Stimulated activated CD4-positive, alpha-beta T cell treated with anti-CD3 and anti-CD28 coated beads, Interleukin-12 subunit alpha, Interleukin-12 subunit beta, amount 100 ng/mL, for 4 hours (primary cell): ENCODE measurements around the gene HOMER2.
"Not testable (repeated sequence)": the region's sequence is repeated elsewhere in the genome, so short reads cannot be mapped to it uniquely, and the experiment has no call there.

Experiments
- DNase-seq: peaks from one replicate; pipeline ENCODE4 v3.0.0-alpha.2; 2020

HOMER2 gene

GRCh38 chr15:82892573-82892972 lies 59.9 kb downstream of the HOMER2 start:
- no peak for DNase-seq

DNA sequence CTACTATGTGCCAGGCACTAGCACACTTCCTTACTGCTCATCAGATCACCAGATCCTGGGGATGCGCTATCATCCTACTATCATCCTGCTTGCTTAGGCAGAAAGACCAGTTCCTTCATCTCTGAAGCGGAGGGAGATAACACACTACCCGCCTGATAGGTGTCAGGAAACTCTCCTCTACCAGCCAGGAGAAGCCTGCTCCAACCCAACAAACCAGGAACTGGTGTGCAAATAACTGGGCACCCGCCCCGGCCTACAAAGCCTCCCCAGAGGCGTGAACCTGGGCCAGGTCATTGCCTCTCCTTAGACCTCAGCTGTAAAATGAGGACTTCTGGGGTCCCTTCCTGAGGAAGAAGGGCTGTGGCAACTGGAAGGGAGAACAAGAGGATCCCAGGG lies 61.5 kb downstream of the HOMER2 start:
- no peak for DNase-seq

DNA sequence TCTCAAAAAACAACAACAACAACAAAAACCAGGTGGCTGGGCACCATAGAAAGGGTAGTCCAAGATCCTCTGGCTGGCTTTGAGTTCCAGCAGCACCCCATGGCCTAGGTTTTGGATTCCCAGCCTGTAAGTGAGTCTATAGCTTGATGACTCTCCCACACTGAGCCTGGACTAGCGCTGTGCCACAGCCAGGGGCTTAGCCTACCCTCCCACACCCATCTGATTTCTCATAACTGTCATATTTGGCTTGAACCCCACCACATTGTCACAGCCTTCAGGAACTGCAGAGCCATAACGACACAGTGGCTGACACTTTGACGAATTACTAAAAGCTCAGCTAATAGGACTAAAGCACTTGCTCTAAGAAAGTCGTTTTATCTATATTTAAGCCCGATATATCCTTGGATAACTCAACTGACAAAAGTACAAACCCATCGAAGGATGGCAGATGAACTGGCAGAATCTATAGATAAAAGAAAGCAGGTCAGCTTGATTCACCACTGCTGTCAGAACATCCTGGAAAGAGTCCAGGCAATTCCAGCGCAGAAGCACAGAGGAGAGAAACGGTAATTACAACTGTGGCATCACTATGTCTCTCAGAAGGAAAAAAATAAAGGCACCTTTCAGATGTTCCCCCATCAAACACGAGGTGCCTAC lies 62.1 kb downstream of the HOMER2 start:
- DNase-seq, result no peak

DNA sequence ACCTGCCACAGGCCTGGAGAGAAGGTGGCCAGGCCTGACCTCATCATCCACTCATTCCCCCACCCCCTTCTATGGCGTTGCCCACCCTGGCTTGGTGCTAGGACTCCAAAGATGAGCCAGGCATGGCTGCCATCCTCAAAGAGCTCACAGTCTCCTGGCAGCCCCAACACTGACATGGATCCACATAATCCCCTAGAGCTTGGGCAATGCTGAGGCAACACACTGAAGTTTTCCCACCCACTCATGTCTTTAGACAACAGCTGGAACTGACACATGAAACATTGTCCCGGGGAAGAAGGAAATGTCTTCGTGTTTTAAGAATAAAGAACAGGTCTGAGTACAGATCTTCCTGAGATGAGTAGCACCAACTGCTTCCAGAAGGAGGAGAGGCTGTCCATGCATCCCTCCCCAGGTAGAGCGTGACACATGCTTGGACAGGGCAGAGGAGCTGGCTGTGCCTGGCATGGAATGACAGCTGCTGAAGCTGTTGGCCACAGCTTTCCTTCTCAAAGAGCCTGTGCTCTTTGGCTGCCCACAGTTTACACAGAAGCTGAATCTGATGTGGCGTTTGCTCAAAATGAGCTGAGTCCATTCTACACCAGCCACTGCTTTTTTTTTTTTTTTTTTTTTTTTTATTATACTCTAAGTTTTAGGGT lies 70.1 kb downstream of the HOMER2 start:
- no peak for DNase-seq

- DNase-seq, result no peak
Observed at GRCh38 chr15:82881747-82882146, 70.8 kb downstream of the HOMER2 start.

DNA sequence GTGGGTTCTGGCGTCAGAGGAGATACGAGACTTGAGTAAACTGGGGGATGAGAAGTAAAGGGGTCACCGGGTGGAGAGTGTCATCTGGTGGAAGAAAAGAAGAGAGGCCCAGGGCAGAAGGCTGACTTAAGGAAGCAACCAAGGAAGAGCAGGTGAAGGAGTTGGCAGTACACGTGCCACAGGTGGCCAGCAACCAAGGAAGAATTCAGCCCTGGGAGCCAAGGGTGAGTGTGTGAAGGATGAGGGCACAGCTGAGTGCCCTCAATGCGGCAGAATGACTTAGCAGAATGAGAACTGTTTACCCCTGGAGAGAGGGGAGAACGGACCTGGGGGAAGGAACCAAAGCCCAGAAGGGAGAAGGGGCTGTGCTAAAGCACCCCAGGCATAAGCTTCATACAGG lies 71.8 kb downstream of the HOMER2 start:
- no peak for DNase-seq

GRCh38 chr15:82878325-82878724 lies 74.2 kb downstream of the HOMER2 start:
- no peak for DNase-seq

GRCh38 chr15:82877825-82878224 lies 74.7 kb downstream of the HOMER2 start:
- DNase-seq, result no peak

DNA sequence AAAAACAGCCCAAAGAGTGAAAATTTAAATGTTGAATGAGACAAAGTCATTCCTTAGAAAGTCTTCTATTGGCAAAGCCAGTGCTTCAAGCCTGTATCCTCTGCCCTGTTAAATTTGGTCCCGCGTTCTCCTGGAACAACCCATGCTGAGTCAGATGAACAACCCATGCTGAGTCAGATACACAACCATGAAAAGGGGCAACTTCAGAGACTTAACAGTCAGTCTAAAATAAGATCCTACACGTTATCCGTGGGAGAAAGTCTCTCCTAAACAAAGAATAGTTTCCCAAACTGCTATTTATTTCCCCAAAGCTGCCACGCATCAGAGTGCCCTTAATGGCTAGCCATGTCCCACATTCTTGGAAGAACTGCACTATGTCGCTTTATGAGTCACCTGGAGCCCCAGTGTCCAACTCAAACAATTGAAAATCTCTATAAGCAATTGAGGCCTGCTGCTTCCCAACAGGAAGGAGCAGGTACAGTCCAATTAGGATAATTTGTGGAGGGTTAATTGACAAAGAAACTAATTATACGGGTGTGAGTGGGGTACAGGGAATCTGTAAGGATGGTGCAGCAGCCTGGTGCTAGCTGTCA lies 77.0 kb downstream of the HOMER2 start:
- DNase-seq, result no peak

DNA sequence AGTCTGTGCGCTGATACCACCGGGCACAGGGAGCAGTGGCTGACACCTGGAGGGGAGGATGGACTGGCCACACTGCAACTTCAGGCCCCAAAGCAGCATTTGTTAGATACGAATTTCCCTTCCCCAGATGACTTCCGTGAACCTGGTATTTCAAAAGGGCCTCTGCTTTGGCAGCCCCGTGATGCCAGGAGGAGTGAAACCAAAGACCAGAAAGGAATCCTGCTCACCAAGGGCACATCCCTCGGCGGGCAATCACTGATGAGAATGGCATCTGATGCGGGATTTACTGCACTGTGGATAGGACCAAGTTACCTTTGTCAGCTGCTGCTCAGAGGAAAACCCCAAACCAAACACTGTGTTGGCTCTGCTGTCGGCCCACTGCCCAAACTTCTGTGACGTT lies 77.6 kb downstream of the HOMER2 start:
- DNase-seq, result no peak

- no peak for DNase-seq
Observed at GRCh38 chr15:82874267-82874666, 78.3 kb downstream of the HOMER2 start.

GRCh38 chr15:82873000-82873680 lies 79.4 kb downstream of the HOMER2 start:
- no peak for DNase-seq

DNA sequence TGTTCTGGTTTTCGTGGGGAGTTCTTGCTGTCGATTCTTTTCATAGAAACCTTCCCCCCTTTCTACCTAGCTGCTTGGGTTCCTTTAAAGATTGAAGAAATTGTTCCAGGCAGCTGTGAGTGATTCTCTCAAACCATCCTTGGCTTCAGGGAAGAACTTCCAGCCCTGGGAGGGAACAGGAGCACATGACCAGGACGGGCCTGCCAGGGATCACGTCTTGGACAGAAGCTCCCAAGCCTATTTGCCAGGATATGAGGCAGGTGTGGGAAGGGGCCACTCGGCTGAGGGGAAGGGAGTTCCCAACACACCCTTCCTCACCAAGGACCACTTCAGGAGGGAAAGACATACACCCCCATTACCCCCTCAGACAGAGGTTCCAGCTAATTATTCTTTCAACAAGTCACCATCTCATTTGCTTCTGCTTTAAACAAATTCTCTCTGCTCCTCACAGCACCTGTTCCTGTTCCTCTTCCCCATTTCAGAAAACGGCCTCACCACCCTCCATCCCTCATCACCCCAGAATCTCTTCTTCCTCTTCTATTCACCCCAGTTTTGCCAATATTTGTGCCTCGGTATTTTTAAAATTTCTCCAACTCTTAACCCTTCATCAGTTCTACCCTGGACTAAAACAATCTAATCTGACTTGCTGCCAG lies 80.6 kb downstream of the HOMER2 start:
- DNase-seq, result no peak

DNA sequence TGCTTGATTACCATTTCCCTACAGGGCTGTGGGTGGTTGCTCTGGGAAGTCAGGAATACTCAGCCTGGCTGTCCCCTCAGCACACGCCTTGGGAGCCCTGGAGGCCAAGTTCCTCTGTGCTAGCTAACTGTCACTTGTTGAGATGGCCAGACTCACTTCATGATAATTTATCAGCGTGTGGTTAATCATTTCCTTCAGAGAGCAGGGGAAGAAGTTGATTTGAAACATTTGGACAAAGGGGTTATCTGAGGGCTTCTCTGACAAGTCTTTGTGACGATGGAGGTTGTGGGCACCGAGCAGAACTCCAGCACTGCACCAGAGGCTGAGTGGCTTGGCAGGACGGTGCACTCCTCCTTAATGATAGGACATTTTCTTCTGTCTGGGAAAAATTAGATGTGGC lies 81.2 kb downstream of the HOMER2 start:
- no peak for DNase-seq

DNA sequence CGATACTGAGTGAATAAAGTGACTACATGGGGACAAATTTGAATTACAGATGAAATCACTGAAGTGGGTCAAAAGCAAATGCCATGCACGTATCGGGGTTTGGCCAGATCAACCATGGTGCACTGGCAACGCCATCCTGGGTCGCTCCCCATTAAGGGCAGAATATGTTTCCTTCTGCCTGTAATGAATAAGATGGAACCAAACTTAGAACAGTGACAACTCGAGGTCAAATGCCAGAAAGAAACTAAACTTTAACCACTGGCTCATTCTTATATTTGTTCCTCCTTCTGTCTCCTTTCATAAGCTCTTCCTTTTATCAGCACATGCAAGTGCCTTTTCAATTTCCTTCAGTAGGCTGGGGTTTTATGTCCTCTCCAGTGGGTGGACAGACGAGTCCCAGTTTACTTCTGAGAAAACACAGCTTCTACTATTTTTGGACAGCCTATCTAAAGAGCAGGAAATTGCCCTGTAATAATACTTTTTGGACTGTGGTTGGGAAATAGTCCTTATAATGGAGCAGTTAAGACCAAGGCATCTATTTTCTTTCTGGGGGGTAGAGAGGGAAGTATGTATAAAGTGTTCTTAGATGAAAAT lies 81.7 kb downstream of the HOMER2 start:
- no peak for DNase-seq

- DNase-seq, result not testable (repeated sequence)
Observed at GRCh38 chr15:82865981-82866380, 86.5 kb downstream of the HOMER2 start.

DNA sequence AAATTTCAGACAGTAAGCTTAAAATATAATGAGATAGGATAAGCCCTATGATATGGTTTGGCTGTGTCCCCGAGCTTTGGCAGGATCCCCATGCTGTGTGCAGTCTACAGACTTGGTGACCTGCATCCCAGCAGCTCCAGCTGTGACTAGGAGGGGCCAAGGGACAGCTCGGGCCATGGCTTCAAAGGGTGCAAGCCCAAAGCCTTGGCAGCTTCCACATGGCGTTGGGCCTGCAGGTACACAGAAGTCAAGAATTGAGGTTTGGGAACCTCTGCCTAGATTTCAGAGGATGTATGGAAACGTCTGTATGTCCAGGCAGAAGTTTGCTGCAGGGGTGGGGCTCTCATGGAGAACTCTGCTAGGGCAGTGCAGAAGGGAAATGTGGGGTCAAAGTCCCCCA lies 86.9 kb downstream of the HOMER2 start:
- not testable (repeated sequence) for DNase-seq

DNA sequence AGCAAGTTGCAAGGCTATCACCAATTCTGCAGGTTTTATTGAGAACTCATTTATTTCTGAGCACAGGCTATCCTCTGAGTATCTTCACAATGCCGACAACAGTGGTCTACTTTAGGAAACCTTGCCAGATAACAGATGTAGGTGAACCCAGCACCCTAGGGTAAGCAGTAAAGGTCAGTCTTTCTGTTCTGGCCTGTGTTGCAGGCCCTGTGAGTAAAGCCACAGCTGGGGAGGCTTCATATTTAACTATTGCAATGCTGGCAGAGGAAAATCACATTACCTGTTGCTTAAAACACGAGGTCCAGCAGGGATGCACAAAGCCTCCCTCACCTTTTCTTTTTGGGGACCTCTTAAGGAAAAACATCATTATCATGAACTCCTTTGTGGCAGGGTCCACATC lies 87.6 kb downstream of the HOMER2 start:
- DNase-seq, result no peak

- DNase-seq, result no peak
Observed at GRCh38 chr15:82862886-82863285, 89.6 kb downstream of the HOMER2 start.

- DNase-seq, result no peak
Observed at GRCh38 chr15:82858932-82859331, 93.6 kb downstream of the HOMER2 start.

GRCh38 chr15:82856397-82857170 lies 95.9 kb downstream of the HOMER2 start:
- DNase-seq, result no peak
